SK-N-MC (cell line): ENCODE results near the gene ICAM1.
A peak's percentile ranks its signal among the peaks of the same experiment; 100 is the strongest.
"Not testable (repeated sequence)": the region's sequence is repeated elsewhere in the genome, so short reads cannot be mapped to it uniquely, and the experiment has no call there.

Experiments used
- DNase-seq: peaks from one replicate; pipeline ENCODE4 v3.0.0-alpha.2; 2011; ENCODE audit warnings: low read depth, low spot score
- H3K27ac ChIP-seq: fragments of 200-600 bp; sonication (generic); 2 replicates; pipeline ENCODE4 v1.5.1; 2016; ENCODE audit warnings: mixed run types
- H3K36me3 ChIP-seq: fragments of 200-600 bp; sonication (generic); 2 replicates; pipeline ENCODE4 v1.6.1; 2017; ENCODE audit warnings: antibody characterized with exemption, low read length, mixed read lengths; ENCODE audit not compliant: insufficient read depth
- H3K4me3 ChIP-seq: fragments of 200-600 bp; sonication (generic); 2 replicates; pipeline ENCODE4 v1.5.1; 2016
- H3K9ac ChIP-seq: fragments of 200-600 bp; sonication (generic); 2 replicates; pipeline ENCODE4 v1.8.0; 2017; ENCODE audit warnings: mixed run types, mixed read lengths; ENCODE audit not compliant: insufficient read length
- H3K9me3 ChIP-seq: fragments of 200-600 bp; sonication (generic); 2 replicates; pipeline ENCODE4 v1.6.1; 2017; ENCODE audit warnings: low read depth, mild to moderate bottlenecking, antibody characterized with exemption, low read length, moderate library complexity, mixed read lengths
- EZH2 ChIP-seq: fragments of 200-600 bp; sonication (generic); IDR thresholded peaks from one replicate; pipeline ENCODE4 v1.6.1; 2017; ENCODE audit warnings: antibody characterized with exemption
- FOXP2 ChIP-seq: optimal IDR thresholded peaks from 2 replicates; pipeline ENCODE3; 2011; ENCODE audit warnings: mild to moderate bottlenecking, moderate library complexity; ENCODE audit not compliant: insufficient read depth; ENCODE audit errors: extremely low read length, control extremely low read depth
- POLR2AphosphoS5 ChIP-seq: IDR thresholded peaks from 2 replicates; pipeline ENCODE4 v1.6.1; 2012; ENCODE audit warnings: mild to moderate bottlenecking, low read depth, low read length, borderline replicate concordance

ICAM1 gene

GRCh38 chr19:10228393-10228792 lies 42.5 kb upstream of the ICAM1 start:
- H3K27ac ChIP-seq, result no peak overlapping the region
- TF ChIP-seq POLR2AphosphoS5 (no peak), EZH2 (no peak), FOXP2 (no peak)
- no peaks in the 10 kb centered on the region for H3K9me3 ChIP-seq
- DNase-seq, result no peak
- H3K4me3 ChIP-seq, result no peak overlapping the region
- H3K36me3 ChIP-seq, result no peaks in the 10 kb centered on the region; the same call in 1 of the 2 replicates
- H3K9ac ChIP-seq, result no peak overlapping the region

GRCh38 chr19:10228920-10229319 lies 42.0 kb upstream of the ICAM1 start:
- Histone ChIP-seq H3K4me3 (no peak overlapping the region), H3K27ac (no peak overlapping the region), H3K9ac (no peak overlapping the region), H3K36me3 (no peaks in the 10 kb centered on the region; the same call in 1 of the 2 replicates), H3K9me3 (no peaks in the 10 kb centered on the region)
- DNase-seq, result no peak
- TF ChIP-seq EZH2 (no peak), POLR2AphosphoS5 (no peak), FOXP2 (no peak)

DNA sequence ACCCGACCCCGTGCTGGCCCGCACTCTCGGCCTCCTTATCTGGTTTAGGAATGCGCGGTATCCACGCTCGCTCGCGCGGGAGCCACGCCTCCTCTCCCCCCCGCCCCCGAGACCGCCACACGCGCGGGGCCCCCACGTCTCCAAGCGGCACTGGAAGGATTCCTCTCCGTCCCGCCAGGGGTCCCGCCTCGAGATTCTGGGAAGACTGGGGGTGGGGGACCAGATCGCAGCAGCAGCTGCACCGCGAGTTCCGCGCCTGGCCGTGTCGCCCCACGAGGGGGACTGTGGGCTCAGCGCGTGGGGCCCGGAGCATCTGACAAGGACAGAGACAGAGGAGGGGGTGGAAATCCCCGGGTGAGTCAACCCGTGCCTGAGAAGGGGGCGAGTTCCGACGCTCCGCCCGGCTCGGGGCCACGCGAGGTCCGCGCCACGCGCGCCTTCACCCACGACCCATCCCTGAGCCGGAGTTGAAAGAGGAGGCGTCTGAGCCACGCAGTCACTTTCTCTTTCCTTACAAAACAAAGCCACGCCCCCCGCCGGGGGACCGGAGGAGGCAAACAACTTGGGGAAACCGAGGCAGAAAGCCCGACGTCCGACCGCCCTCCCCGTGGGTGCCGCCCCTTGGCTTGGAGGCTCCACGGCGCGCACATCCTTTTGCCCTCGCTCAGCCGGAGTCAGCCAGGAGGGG lies 40.6 kb upstream of the ICAM1 start:
- no peak overlapping the region for H3K27ac ChIP-seq
- no peak for TF ChIP-seq POLR2AphosphoS5
- TF ChIP-seq EZH2, result no peak
- no peak for TF ChIP-seq FOXP2
- DNase-seq, result no peak

DNA sequence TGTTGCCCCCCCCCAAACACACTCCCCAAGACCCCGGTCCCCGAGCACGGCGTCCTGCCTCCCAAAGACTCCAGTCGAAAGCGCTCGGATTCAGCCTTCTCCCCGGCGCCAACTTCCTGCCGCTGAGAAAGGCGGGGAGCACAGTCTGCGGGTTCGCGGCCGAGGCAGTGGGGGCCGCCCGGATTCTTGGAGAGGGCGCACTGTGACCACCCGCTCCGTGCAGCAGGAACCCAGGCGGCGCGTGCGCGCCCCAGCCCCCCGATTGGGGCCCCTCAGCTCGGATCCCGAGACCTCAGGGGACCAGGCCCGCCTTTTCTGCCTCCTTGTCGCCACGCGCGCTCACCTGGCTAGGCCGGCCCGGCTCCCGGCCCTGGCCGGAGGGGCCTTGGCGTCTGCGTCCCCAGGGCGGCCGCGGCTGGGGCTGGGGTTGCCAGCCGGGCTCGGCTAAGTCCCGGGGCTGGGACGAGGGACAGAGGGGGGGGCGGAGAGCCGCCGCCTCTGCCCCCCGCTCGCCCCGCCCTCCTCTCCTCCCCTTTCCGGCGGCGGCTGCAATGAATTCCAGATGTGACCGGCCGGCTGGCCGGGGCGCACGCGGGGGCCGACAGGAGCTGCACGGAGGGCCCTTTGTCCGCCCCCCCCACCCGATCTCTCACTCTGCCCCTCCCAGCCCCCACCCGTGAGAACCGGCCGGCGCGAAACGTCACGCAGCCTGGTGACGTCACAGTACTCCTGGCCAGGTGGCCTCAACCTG lies 39.9 kb upstream of the ICAM1 start, which contains the start of gene S1PR2:
Gene S1PR2 (minus strand): TSS at position 471 of the 751 bp plus-strand sequence. CDS start 6,426 bp downstream, outside the sequence.
- peak within 1 kb of the TSS; percentile 88 for H3K4me3 ChIP-seq
- DNase-seq, result no peak
- H3K36me3 ChIP-seq, result no peaks in the 10 kb centered on the region
- peak within 1 kb of the TSS; percentile 73 for H3K9ac ChIP-seq
- H3K9me3 ChIP-seq, result no peaks in the 10 kb centered on the region
- peak within 1 kb of the TSS; percentile 67; the same call in 1 of the 2 replicates for H3K27ac ChIP-seq
- TF ChIP-seq FOXP2 (no peak), POLR2AphosphoS5 (no peak; the same call in 1 of the 2 replicates), EZH2 (no peak)

More for the DNA sequence above, 40.6 kb upstream of the ICAM1 start:
- no peaks in the 10 kb centered on the region for H3K36me3 ChIP-seq
- H3K9me3 ChIP-seq, result no peaks in the 10 kb centered on the region
- H3K4me3 ChIP-seq, result peak overlapping the region; percentile 88
- H3K9ac ChIP-seq, result peak overlapping the region; percentile 73

DNA sequence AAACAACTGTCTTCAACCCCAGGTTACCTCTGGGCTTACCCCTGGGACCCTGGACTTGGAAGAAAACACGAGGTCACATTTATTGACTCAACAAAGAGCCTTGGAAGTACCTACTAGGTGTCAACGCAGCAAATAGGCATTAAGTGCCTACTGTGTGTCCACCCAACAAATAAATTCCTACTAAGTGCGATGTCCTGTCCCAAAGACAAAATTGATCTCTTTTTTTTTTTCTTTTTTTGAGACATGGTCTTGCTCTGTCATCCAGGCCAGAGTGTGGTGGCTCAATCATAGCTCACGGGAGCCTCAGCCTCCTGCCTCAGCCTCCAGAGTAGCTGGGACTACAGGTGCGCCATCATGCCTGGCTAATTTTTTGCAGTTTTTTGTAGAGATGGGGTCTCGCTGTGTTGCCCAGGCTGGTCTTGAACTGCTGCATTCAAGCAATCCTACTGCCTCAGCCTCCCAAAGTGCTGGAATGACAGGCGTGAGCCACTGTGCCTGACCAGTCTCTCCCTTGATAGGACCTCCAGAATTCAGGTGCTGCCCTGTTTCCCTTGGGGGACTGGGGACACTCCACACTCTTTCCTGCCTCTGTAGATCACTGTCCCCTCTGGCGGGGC lies 39.2 kb upstream of the ICAM1 start:
- Histone ChIP-seq H3K36me3 (no peaks in the 10 kb centered on the region), H3K4me3 (peak overlapping the region; percentile 88), H3K9me3 (no peaks in the 10 kb centered on the region), H3K9ac (peak overlapping the region; percentile 73), H3K27ac (no peak overlapping the region)
- no peak for DNase-seq
- TF ChIP-seq POLR2AphosphoS5, result no peak
- TF ChIP-seq EZH2, result no peak
- TF ChIP-seq FOXP2, result no peak

- Histone ChIP-seq H3K4me3 (no peak overlapping the region), H3K9me3 (no peaks in the 10 kb centered on the region), H3K27ac (no peak overlapping the region), H3K9ac (no peak overlapping the region), H3K36me3 (no peaks in the 10 kb centered on the region)
- no peak for TF ChIP-seq FOXP2
- TF ChIP-seq POLR2AphosphoS5, result no peak
- TF ChIP-seq EZH2, result no peak
- DNase-seq, result no peak
Observed at GRCh38 chr19:10233946-10234345, 37.0 kb upstream of the ICAM1 start.

- no peak for DNase-seq
- Histone ChIP-seq H3K36me3 (no peaks in the 10 kb centered on the region), H3K27ac (no peak overlapping the region), H3K9ac (no peak overlapping the region), H3K9me3 (no peaks in the 10 kb centered on the region), H3K4me3 (no peak overlapping the region)
- no peak for TF ChIP-seq FOXP2
- no peak for TF ChIP-seq POLR2AphosphoS5
- TF ChIP-seq EZH2, result no peak
Observed at GRCh38 chr19:10235003-10235402, 35.9 kb upstream of the ICAM1 start.

- H3K9ac ChIP-seq, H3K36me3 ChIP-seq, H3K4me3 ChIP-seq, H3K27ac ChIP-seq, H3K9me3 ChIP-seq, DNase-seq: not testable (repeated sequence)
Observed at GRCh38 chr19:10235409-10235808, 35.5 kb upstream of the ICAM1 start.
